ENCODE measurements around the gene METTL25B. TPM values are rescaled to one million over a fixed set of nuclear protein-coding genes. Genes with fewer than 3 reads are reported as not detected.

The METTL25B gene
- total and polyA plus RNA-seq, 2 donors (not counting 1 experiment from before 2014, with no cell fraction given) = 78.3 to 81.1 TPM

GRCh38 chr1:156691191-156691590, 37.1 kb upstream of the METTL25B start:
- no peak overlapping the region for H3K4me3 ChIP-seq (ENCODE audit: control extremely low read depth in 1 of 5, extremely low read depth in 1 of 5, insufficient read depth in 1 of 5, low read depth in 2 of 5, low read length in 4 of 5)
- no peak overlapping the region for H3K9ac ChIP-seq (ENCODE audit: low read length)
- H3K4me1 Mint-ChIP-seq = peaks cover 16% of the 10 kb centered on the region
- ChIA-PET POLR2A (no interaction called here), CTCF (interaction anchor here (0.6 to 7.0 kb wide), 11 partner anchors 8 to 465 kb away, joined by 3 to 245 read pairs (median 16); partner anchors contain the start of genes CRABP2, ISG20L2, METTL25B and NES)
- 54% methylated on average over 6 of the region's 10 CpGs for WGBS (ENCODE audit: insufficient coverage)
- H3K9me3 ChIP-seq (ENCODE audit: control extremely low read depth in 1 of 3, control insufficient read depth in 2 of 3, insufficient read depth in 1 of 3, low read length in 2 of 3) = peaks cover 0 to 3% (median 0%) of the 10 kb centered on the region in 3 donors
- H4K20me1 ChIP-seq (ENCODE audit: control insufficient read depth, insufficient read depth, low read length, poor library complexity, severe bottlenecking) = no peaks in the 10 kb centered on the region
- peaks cover 43% of the 10 kb centered on the region for H3K27me3 Mint-ChIP-seq
- H3K27ac ChIP-seq (ENCODE audit: low read length in 2 of 2) = no peak overlapping the region
- no peak for TF ChIP-seq CTCF (IDR thresholded peaks at IDR 0.05)
- TF ChIP-seq EZH2 (IDR thresholded peaks at IDR 0.05; ENCODE audit: borderline replicate concordance, insufficient read depth, low read depth, low read length, poor library complexity, severe bottlenecking) = no peak
- H3K4me2 ChIP-seq (replicated peaks; ENCODE audit: low read depth, low read length, poor library complexity, severe bottlenecking) = no peak overlapping the region
- H3K79me2 ChIP-seq (ENCODE audit: control insufficient read depth, insufficient read depth, low read length) = no peaks in the 10 kb centered on the region
- H3K27ac Mint-ChIP-seq = no peak overlapping the region
- DNase-seq = no peak
- H3K4me1 ChIP-seq (ENCODE audit: control insufficient read depth in 2 of 2, insufficient read depth in 2 of 2, low read length in 2 of 2) = peaks cover 11 to 21% of the 10 kb centered on the region in 2 donors
- no peak overlapping the region for H2AFZ ChIP-seq (ENCODE audit: insufficient read depth, low read depth, low read length, poor library complexity, severe bottlenecking)
- no peaks in the 10 kb centered on the region for H3K9me3 Mint-ChIP-seq (ENCODE audit: insufficient read depth)
- H3K27me3 ChIP-seq (replicated peaks in 1 of 4; ENCODE audit: control extremely low read depth in 1 of 4, control insufficient read depth in 3 of 4, insufficient read depth in 4 of 4, low read length in 3 of 4) = peaks cover 0 to 62% (median 32%) of the 10 kb centered on the region in 4 experiments
- H3K36me3 ChIP-seq (replicated peaks in 1 of 2; ENCODE audit: control extremely low read depth in 1 of 2, control insufficient read depth in 1 of 2, extremely low read depth in 1 of 2, insufficient read depth in 2 of 2, low read length in 1 of 2) = no peaks in the 10 kb centered on the region
- intact Hi-C loops (cut with micrococcal nuclease) = no loop called here
- no peak for ATAC-seq (ENCODE audit: low read depth)
- no peak overlapping the region for H3K4me3 Mint-ChIP-seq

DNA sequence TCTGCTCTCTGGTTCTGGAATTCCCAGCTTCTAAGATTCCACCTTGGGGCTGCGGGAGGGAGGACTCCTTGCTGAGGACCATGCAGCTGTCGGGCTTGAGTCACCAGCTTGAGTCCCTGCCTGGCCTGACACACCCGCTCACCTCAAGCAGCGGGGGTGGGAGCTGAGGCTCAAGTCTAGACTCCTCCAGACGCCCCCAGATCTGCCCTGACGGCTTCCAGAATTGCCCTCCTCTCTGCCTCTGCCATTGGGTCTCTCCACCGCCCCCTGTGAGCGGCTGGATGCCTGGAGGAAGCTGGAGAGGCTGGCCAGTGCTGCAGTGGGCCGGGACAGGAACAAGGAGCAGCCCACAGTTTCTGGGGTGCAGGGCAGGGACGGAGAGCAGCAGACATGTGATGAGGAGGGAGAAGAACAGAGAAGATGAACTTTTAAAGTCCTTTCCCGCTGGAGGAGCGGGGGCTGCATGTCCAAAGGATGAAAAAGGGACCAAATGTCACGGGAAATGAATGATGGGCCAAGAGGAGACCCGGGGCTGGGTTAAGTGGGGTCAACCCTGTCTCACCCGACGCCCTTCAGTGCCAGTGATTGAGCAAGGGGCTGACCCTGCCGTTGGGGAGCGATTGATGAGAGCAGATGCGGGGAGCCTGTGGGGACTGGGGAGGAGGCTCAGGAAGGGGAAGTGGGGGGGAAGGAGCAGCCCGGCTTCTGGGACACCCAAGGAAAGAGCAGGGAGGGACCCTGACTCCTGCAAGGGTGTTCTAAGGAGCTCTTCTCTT, 36.4 kb upstream of the METTL25B start:
- peaks cover 48% of the 10 kb centered on the region for H3K27me3 Mint-ChIP-seq
- no peak overlapping the region for H3K27ac Mint-ChIP-seq
- TF ChIP-seq CTCF (IDR thresholded peaks at IDR 0.05) = no peak
- TF ChIP-seq EZH2 (IDR thresholded peaks at IDR 0.05; ENCODE audit: borderline replicate concordance, insufficient read depth, low read depth, low read length, poor library complexity, severe bottlenecking) = no peak
- intact Hi-C loops (cut with micrococcal nuclease) = no loop called here
- no peak for DNase-seq
- POLR2A ChIA-PET = no interaction called here
- 18% methylated on average over 19 of the region's 20 CpGs for WGBS (ENCODE audit: insufficient coverage)
- no peaks in the 10 kb centered on the region for H3K9me3 Mint-ChIP-seq (ENCODE audit: insufficient read depth)
- no peaks in the 10 kb centered on the region for H3K36me3 ChIP-seq (replicated peaks in 1 of 2; ENCODE audit: control extremely low read depth in 1 of 2, control insufficient read depth in 1 of 2, extremely low read depth in 1 of 2, insufficient read depth in 2 of 2, low read length in 1 of 2)
- peaks cover 16% of the 10 kb centered on the region for H3K4me1 Mint-ChIP-seq
- no peak overlapping the region for H2AFZ ChIP-seq (ENCODE audit: insufficient read depth, low read depth, low read length, poor library complexity, severe bottlenecking)
- no peak overlapping the region for H3K9ac ChIP-seq (ENCODE audit: low read length)
- H4K20me1 ChIP-seq (ENCODE audit: control insufficient read depth, insufficient read depth, low read length, poor library complexity, severe bottlenecking) = no peaks in the 10 kb centered on the region
- H3K4me1 ChIP-seq (ENCODE audit: control insufficient read depth in 2 of 2, insufficient read depth in 2 of 2, low read length in 2 of 2) = peaks cover 11 to 21% of the 10 kb centered on the region in 2 donors
- H3K4me3 ChIP-seq (ENCODE audit: control extremely low read depth in 1 of 5, extremely low read depth in 1 of 5, insufficient read depth in 1 of 5, low read depth in 2 of 5, low read length in 4 of 5) = no peak overlapping the region
- no peak overlapping the region for H3K4me2 ChIP-seq (replicated peaks; ENCODE audit: low read depth, low read length, poor library complexity, severe bottlenecking)
- CTCF ChIA-PET = interaction anchor here (0.6 to 7.0 kb wide), 9 partner anchors 9 to 464 kb away, joined by 3 to 245 read pairs (median 53); partner anchors contain the start of genes CRABP2, ISG20L2, METTL25B and NES
- H3K4me3 Mint-ChIP-seq = no peak overlapping the region
- H3K79me2 ChIP-seq (ENCODE audit: control insufficient read depth, insufficient read depth, low read length) = no peaks in the 10 kb centered on the region
- no peak for ATAC-seq (ENCODE audit: low read depth)
- H3K9me3 ChIP-seq (ENCODE audit: control extremely low read depth in 1 of 3, control insufficient read depth in 2 of 3, insufficient read depth in 1 of 3, low read length in 2 of 3) = peaks cover 0 to 3% (median 0%) of the 10 kb centered on the region in 3 donors
- no peak overlapping the region for H3K27ac ChIP-seq (ENCODE audit: low read length in 2 of 2)
- H3K27me3 ChIP-seq (replicated peaks in 1 of 4; ENCODE audit: control extremely low read depth in 1 of 4, control insufficient read depth in 3 of 4, insufficient read depth in 4 of 4, low read length in 3 of 4) = peaks cover 0 to 64% (median 32%) of the 10 kb centered on the region in 4 experiments

Measured in B cell (primary cell).